Thyroid gland (tissue), 4 donors: ENCODE data around the gene PPM1F. TPM values are rescaled to one million over a fixed set of nuclear protein-coding genes. Genes with fewer than 3 reads are reported as not detected.

Source experiments
- DNase-seq, 2 donors: peaks; one replicate each; pipeline ENCODE4 v3.0.0-alpha.2; 2019
- H3K27ac ChIP-seq, 3 donors: fragments of 200-600 bp; sonication (generic); 1 replicate in 2 of 3; 2 replicates in 1 of 3; pipeline ENCODE4 v1.5.1; 2016 to 2019; ENCODE audit warnings: mild to moderate bottlenecking in 1 of 3, moderate library complexity in 1 of 3
- H3K27me3 ChIP-seq: fragments of 200-600 bp; sonication (generic); one replicate; pipeline ENCODE4 v1.5.1; 2019
- H3K36me3 ChIP-seq, 2 donors: fragments of 200-600 bp; sonication (generic); one replicate each; pipeline ENCODE4 v1.5.1; 2016 to 2019
- H3K4me1 ChIP-seq, 2 donors: fragments of 200-600 bp; sonication (generic); one replicate each; pipeline ENCODE4 v1.5.1; 2017 to 2019
- H3K4me3 ChIP-seq, 3 donors: fragments of 200-600 bp; sonication (generic); replicated peaks in 1 of 3; 1 replicate in 2 of 3; 2 replicates in 1 of 3; pipeline ENCODE4 v1.5.1; 2016; ENCODE audit warnings: mild to moderate bottlenecking in 1 of 3
- H3K9me3 ChIP-seq: fragments of 200-600 bp; sonication (generic); one replicate; pipeline ENCODE4 v1.5.1; 2017
- CTCF ChIP-seq, 6 experiments: fragments of 200-600 bp in 3 of 6; fragments of 450-650 bp in 3 of 6; sonication (generic) in 3 of 6; IDR thresholded peaks; one replicate each; pipeline ENCODE4 v1.5.1; 2016 to 2019; ENCODE audit warnings: antibody characterized with exemption in 6 of 6, mild to moderate bottlenecking in 2 of 6, inconsistent platforms in 1 of 6, moderate library complexity in 1 of 6
- POLR2A ChIP-seq, 2 donors: fragments of 450-650 bp; IDR thresholded peaks; one replicate each; pipeline ENCODE4 v1.6.1; 2017; ENCODE audit warnings: antibody characterized with exemption in 2 of 2, mild to moderate bottlenecking in 2 of 2, moderate library complexity in 1 of 2
- WGBS, 2 donors: methylation state at CpG; one replicate each; pipeline ENCODE4 v1.1.5; 2017; 5-methylcytosine and 5-hydroxymethylcytosine counted together
- intact Hi-C: fragments of 100-400 bp; cut with DNase I; formaldehyde crosslinking; loops from one replicate; pipeline ENCODE4 v1.15.1; 2023
- total RNA-seq, 4 donors: library from RNA; depleted of rRNA; stranded (reverse); fragments of >200 nt; gene quantifications; one replicate each; pipeline ENCODE4 v1.2.3, GENCODE V29; 2016

PPM1F gene
- total RNA-seq, 4 donors from 2014 or later = 19.5 to 27.5 (median 26.2) TPM

GRCh38 chr22:21946262-21946925, 6.3 kb downstream of the PPM1F start:
- H3K36me3 ChIP-seq = peaks cover 8 to 9% of the 10 kb centered on the region in 2 donors
- peaks cover 3 to 72% of the 10 kb centered on the region in 2 donors for H3K4me1 ChIP-seq
- no peaks in the 10 kb centered on the region for H3K9me3 ChIP-seq
- no peak for DNase-seq
- peak overlapping the region in 2 of 3 donors; percentile 67 to 74 for H3K27ac ChIP-seq
- no peaks in the 10 kb centered on the region for H3K27me3 ChIP-seq
- 85 to 89% methylated on average over 9 to 12 of the region's 12 CpGs for WGBS, 2 donors
- TF ChIP-seq POLR2A (IDR thresholded peaks at IDR 0.05) (no peak), CTCF (IDR thresholded peaks at IDR 0.05) (no peak)
- intact Hi-C loops = no loop called here
- no peak overlapping the region for H3K4me3 ChIP-seq

DNA sequence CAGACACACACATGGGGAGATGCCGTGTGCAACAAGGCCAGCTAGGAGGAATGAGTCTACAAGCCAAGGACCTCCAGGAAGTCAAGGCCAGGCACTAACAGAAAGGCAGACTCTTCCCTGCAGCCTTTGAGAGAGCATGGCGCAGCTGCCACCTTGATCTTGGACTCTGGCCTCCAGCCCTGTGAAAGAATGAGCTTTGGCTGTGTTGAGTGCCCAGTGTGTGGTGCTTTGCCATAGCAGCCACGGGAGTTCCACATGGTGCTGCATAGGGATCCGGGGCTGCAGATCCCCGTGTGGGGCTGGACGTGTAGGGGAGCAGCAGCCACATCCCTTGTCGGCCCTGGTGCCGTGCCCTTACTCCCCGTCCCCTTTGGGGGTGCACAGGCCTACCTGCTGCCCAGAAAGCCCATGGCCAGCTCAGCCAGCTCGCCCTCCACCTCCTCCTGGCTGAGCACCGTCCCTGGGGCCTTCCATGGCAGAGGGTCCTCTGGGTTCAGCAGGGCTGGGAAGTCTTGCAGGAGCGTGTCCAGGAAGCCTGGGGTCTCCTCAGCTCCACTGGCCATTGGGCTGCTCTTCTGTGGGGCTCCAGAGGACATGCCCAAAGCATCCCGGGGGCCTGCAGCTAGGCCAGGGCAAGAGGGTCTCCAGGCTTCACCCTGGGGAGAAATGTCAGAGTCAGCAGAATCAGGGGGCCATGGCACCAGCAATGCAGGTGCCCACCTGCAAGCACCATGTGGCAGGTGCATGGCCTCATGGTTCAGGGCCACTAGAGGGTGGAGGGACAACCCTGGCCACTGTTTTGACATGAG, 7.0 kb downstream of the PPM1F start:
- no peak for DNase-seq
- peaks cover 8 to 9% of the 10 kb centered on the region in 2 donors for H3K36me3 ChIP-seq
- 92 to 95% methylated on average over 6 of the region's 13 CpGs for WGBS, 2 donors
- H3K27me3 ChIP-seq = no peaks in the 10 kb centered on the region
- peak overlapping the region in 1 of 3 donors; percentile 67 for H3K27ac ChIP-seq
- peaks cover 2 to 75% of the 10 kb centered on the region in 2 donors for H3K4me1 ChIP-seq
- H3K9me3 ChIP-seq = no peaks in the 10 kb centered on the region
- intact Hi-C loops = no loop called here
- H3K4me3 ChIP-seq = no peak overlapping the region
- TF ChIP-seq POLR2A (IDR thresholded peaks at IDR 0.05) = no peak

DNA sequence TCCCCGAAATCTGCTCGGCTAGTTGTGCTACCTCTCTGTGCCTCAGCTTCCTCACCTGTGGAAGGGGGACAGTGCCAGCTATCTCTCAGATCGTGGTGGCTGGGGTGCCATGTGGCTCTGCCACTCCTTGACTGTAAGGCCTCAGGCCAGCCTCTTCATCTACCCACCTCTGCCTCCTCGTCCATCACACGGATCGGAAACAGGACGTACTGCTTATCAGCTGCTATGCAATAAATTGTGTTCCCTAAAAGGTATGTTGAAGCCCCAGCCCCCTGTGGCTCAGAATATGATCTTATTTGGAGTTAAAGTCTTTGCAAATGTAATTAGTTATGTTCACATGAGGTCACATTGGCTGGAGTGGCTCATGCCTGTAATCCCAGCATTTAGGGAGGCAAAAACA, 7.8 kb downstream of the PPM1F start:
- Histone ChIP-seq H3K9me3 (no peaks in the 10 kb centered on the region), H3K4me3 (no peak overlapping the region), H3K4me1 (peaks cover 3 to 75% of the 10 kb centered on the region in 2 donors), H3K27ac (peak overlapping the region in 1 of 3 donors; percentile 15), H3K36me3 (peaks cover 8 to 9% of the 10 kb centered on the region in 2 donors), H3K27me3 (no peaks in the 10 kb centered on the region)
- WGBS, 2 donors = 73 to 91% methylated on average over 6 to 7 of the region's 7 CpGs
- no peak for DNase-seq
- intact Hi-C loops = no loop called here
- TF ChIP-seq CTCF (IDR thresholded peaks at IDR 0.05) (no peak), POLR2A (IDR thresholded peaks at IDR 0.05) (no peak)

DNA sequence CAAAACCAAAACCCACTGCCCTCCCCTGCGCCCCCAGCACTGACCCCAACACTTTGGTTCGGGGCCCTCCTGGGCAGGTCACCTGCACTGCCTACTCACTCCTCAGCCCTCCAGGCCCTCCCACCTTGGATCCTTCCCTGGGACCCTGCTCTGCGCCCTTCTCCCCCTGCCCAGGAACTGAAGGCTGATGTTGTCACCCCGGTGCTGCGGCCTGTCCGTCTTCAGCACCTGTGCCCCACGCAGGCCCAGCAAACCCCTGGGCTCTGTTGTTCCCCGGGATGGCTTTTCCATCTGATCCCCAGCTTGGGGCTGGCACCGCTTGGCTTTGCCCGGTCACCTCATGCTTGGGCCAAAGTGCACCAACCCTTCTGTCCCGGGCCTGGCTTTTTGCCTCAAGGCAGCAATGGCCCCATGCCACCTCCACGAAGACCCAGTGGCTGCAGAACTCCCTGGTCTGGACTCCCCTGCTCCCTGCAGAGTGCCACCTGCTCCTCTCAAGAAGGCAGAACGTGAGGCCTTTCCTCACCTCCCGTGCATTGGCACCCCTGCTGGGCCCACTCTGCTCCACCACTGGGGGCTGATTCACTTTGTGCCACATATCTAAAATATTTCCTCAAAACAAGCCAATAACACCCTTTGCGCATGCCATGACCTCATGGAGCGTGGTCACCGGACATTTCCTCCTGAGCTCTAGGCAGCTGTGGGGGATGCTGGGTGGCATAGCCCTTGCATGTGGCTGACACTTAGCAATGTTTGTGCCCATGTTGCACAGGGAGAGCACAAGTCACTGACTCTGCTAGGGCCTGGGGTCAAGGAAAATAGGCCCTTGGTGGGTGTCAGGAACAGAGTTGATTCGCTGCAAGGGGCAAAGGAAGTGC, 8.8 kb downstream of the PPM1F start:
- Histone ChIP-seq H3K27me3 (no peaks in the 10 kb centered on the region), H3K9me3 (no peaks in the 10 kb centered on the region), H3K4me3 (no peak overlapping the region), H3K4me1 (peaks cover 5 to 80% of the 10 kb centered on the region in 2 donors), H3K36me3 (peaks cover 8 to 9% of the 10 kb centered on the region in 2 donors), H3K27ac (peak overlapping the region in 2 of 3 donors; percentile 24 to 86)
- 84 to 89% methylated on average over 17 to 18 of the region's 18 CpGs for WGBS, 2 donors
- intact Hi-C loops = no loop called here
- TF ChIP-seq POLR2A (IDR thresholded peaks at IDR 0.05) = no peak
- TF ChIP-seq CTCF (IDR thresholded peaks at IDR 0.05) = no peak
- DNase-seq = no peak
